A549 (cell line): ENCODE measurements around the gene OR11H6.
"Not testable (repeated sequence)": the region's sequence is repeated elsewhere in the genome, so short reads cannot be mapped to it uniquely, and the experiment has no call there.

Experiments
- CEBPB ChIP-seq, 2 experiments: fragments of >200 bp in 1 of 2; sonication (Bioruptor Twin) in 1 of 2; formaldehyde crosslinking in 1 of 2; IDR thresholded peaks; 2 replicates each; pipeline ENCODE4 v1.6.1; 2012 to 2016
- CTCF ChIP-seq: fragments of >200 bp; sonication (Bioruptor Twin); formaldehyde crosslinking; IDR thresholded peaks from 3 replicates; pipeline ENCODE4 v1.5.1; 2016
- EP300 ChIP-seq, 2 experiments: fragments of >200 bp; sonication (Bioruptor Twin); formaldehyde crosslinking; IDR thresholded peaks; 2 replicates in 1 of 2; 3 replicates in 1 of 2; pipeline ENCODE4 v1.6.1; 2016 to 2017
- MAX ChIP-seq: IDR thresholded peaks from 2 replicates; pipeline ENCODE4 v1.6.1; 2012
- ZC3H11A ChIP-seq: fragments of 450-650 bp; IDR thresholded peaks from 2 replicates; pipeline ENCODE4 v1.6.1; 2014; ENCODE audit warnings: antibody characterized with exemption, mild to moderate bottlenecking

GRCh38 chr14:20212406-20212805 is 11.1 kb upstream of the OR11H6 start:
- TF ChIP-seq EP300 (IDR thresholded peaks at IDR 0.05); CEBPB (IDR thresholded peaks at IDR 0.05); CTCF; MAX; ZC3H11A: not testable (repeated sequence)
